ENCODE measurements around the gene FAM135A.

DNA sequence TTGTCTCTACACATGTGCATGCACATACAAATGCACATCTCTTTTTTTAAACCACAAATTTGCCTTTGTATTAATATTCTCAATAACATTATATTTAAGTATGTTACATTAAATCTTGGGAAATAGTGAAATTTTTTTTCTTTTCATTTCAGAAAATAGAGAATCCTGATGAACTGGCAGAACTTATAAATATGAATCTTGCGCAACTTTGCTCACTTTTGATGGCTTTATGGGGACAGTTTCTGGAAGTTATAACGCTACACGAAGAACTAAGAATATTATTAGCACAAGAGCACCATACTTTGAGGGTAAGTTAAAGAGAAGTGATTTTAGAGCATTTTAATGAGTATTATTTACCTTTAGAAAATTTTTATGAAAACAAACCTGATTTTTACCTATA is 89.2 kb downstream of the FAM135A start:
- TF ChIP-seq EZH2phosphoT487 (IDR thresholded peaks at IDR 0.05; ENCODE audit: insufficient read depth, low read depth), result no peak
- no peak for TF ChIP-seq EZH2 (IDR thresholded peaks at IDR 0.05; ENCODE audit: insufficient read depth, poor library complexity, severe bottlenecking)

All from GM23248 (cell line).